A549 treated with ZK216348 at 1 μM for 4 hours (cell line): ENCODE measurements around the gene ZBTB37. TPM values are rescaled to one million over a fixed set of nuclear protein-coding genes. Genes with fewer than 3 reads are reported as not detected.

Source experiments
- total RNA-seq: library from RNA; stranded (reverse); fragments of 200-300 nt; extraction: Qiagen RNA extraction; gene quantifications from 5 replicates; pipeline ENCODE4 v1.2.3, GENCODE V29; 2022; ENCODE audit warnings: low read depth

ZBTB37 gene, protein sequence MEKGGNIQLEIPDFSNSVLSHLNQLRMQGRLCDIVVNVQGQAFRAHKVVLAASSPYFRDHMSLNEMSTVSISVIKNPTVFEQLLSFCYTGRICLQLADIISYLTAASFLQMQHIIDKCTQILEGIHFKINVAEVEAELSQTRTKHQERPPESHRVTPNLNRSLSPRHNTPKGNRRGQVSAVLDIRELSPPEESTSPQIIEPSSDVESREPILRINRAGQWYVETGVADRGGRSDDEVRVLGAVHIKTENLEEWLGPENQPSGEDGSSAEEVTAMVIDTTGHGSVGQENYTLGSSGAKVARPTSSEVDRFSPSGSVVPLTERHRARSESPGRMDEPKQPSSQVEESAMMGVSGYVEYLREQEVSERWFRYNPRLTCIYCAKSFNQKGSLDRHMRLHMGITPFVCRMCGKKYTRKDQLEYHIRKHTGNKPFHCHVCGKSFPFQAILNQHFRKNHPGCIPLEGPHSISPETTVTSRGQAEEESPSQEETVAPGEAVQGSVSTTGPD
- total RNA-seq = 0.85 to 1.6 TPM (median 1.6 TPM) in 5 replicates

GRCh38 chr1:173868266-173869020 is at the start of gene ZBTB37:
TSS of gene ZBTB37 (plus strand) at chr1:173868380. CDS start at chr1:173870226, 1,846 bp downstream.

DNA sequence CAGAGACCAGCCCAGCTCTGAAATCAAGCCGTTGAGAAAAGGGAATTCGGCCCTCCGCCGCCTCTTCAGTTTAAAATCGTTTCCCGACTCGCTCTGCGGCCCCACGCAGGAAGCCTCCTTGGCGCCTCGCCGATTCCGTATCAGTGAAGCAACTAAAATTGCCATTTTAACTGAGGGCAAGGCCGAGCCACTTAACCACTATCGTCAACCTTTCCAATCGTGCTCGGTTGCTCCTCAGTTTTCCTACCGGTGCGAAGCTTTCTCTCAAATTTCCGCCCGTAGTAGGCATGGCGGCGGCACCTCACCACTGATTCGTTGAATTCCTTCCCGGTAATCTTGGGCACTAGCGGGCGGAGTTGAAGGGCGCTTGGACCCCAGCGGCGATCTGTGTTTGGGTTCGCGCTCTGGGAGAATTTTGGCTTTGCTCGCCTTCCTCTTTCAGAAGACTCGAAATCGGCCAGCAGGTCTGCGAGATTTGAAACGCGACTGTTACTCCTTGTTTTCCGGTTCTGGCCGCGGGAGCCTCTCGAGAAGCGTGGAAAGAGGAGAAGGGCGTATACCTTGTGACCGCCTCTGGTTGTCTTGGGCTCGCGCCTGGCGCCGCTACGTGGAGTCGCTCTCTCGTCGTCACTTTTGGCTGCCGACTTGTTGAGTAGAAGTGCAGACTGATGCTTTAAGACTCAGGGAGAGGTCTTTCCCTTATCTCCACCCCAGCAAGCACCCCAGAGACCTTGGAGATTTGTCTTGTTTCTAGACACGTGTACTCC is 43.7 kb upstream of the ZBTB37 start, which contains the start of the genes CENPL and DARS2:
Gene CENPL, minus strand, starts transcription at position 569 of the 767 bp plus-strand sequence. CDS start 13,584 bp downstream, outside the sequence.
Gene DARS2, plus strand, starts transcription at position 359 of the 767 bp plus-strand sequence. CDS start 557 bp downstream, outside the sequence.

GRCh38 chr1:173867753-173868265 is 371 bp upstream of the ZBTB37 start, which contains the start of gene GAS5:
TSS of gene GAS5 (minus strand) at chr1:173867989.

DNA sequence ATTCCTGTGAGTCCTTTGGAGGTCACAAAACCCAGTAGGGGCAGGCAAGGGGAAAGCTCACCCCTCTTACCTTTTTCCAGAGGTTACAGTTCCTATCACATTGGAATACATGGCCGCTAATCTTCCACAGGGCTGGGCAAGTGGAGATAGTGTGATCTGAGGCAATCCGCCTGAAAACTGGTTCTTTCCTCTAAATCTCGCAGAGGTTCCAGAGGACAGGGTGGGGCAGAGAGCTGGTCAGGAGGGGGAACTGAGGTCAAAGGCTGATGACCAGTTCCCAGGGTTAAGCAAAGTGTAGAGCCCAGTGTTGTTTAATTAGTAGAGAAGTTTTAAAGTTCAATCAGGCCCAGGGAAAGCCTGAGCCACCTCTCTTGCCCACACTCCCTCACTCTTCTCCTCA is 49.0 kb downstream of the ZBTB37 start, which contains the start of gene SERPINC1:
Gene SERPINC1, minus strand, starts transcription at position 179 of the 400 bp plus-strand sequence. Its CDS starts 68 bp downstream, at position 111.

Other genes with a start within 250 kb of the ZBTB37 start
- not detected in 5 replicates for gene TEX50, start 233.0 kb upstream of the ZBTB37 start, total RNA-seq
- 0.13 TPM in 1 of 5 replicates, not detected in the others for gene ANKRD45, start 198.5 kb upstream of the ZBTB37 start, total RNA-seq
- 9.4 to 13.1 TPM (median 12.3 TPM) in 5 replicates for gene KLHL20, start 153.4 kb upstream of the ZBTB37 start, total RNA-seq
- 36.5 to 44.5 TPM (median 42.1 TPM) in 5 replicates for gene DARS2, start 43.7 kb upstream of the ZBTB37 start, total RNA-seq
- gene CENPL, start 43.5 kb upstream of the ZBTB37 start, total RNA-seq = 10.7 to 16.5 TPM (median 11.2 TPM) in 5 replicates
- gene GAS5, start 391 bp upstream of the ZBTB37 start, total RNA-seq = 274 to 349 TPM (median 295 TPM) in 5 replicates
- gene SERPINC1, start 48.9 kb downstream of the ZBTB37 start, total RNA-seq = 0.28 TPM in 1 of 5 replicates, not detected in the others
- gene RC3H1, start 154.0 kb downstream of the ZBTB37 start, total RNA-seq = 4.7 to 7.7 TPM (median 6.6 TPM) in 5 replicates